Muscle layer of colon (tissue), 2 donors: Measurements from ENCODE around the gene MACROD2.
"Not testable (repeated sequence)": the region's sequence is repeated elsewhere in the genome, so short reads cannot be mapped to it uniquely, and the experiment has no call there.

ENCODE experiments used
- H3K27ac ChIP-seq: one replicate; pipeline ENCODE4 v1.7.0; 2013; ENCODE audit warnings: low read depth, mild to moderate bottlenecking, low read length, moderate library complexity
- H3K27me3 ChIP-seq, 2 donors: one replicate each; pipeline ENCODE4 v1.7.0; 2013; ENCODE audit warnings: low read length in 2 of 2, mild to moderate bottlenecking in 2 of 2; ENCODE audit not compliant: insufficient read depth in 2 of 2, control insufficient read depth in 1 of 2
- H3K36me3 ChIP-seq: one replicate; pipeline ENCODE4 v1.7.0; 2013; ENCODE audit warnings: mild to moderate bottlenecking, low read length; ENCODE audit not compliant: insufficient read depth
- H3K4me1 ChIP-seq: one replicate; pipeline ENCODE4 v1.7.0; 2013; ENCODE audit warnings: mild to moderate bottlenecking, low read length; ENCODE audit not compliant: insufficient read depth
- H3K4me3 ChIP-seq, 2 donors: one replicate each; pipeline ENCODE4 v1.7.0; 2013; ENCODE audit warnings: low read length in 2 of 2, low read depth in 1 of 2, mild to moderate bottlenecking in 1 of 2, moderate library complexity in 1 of 2
- H3K9ac ChIP-seq: one replicate; pipeline ENCODE4 v1.7.0; 2013; ENCODE audit warnings: low read length
- H3K9me3 ChIP-seq: one replicate; pipeline ENCODE4 v1.7.0; 2013; ENCODE audit warnings: mild to moderate bottlenecking, low read length
- donor health status: abdominal sarcoma.
- donor health status: Adenocarcinoma of cecum.

The MACROD2 gene

DNA sequence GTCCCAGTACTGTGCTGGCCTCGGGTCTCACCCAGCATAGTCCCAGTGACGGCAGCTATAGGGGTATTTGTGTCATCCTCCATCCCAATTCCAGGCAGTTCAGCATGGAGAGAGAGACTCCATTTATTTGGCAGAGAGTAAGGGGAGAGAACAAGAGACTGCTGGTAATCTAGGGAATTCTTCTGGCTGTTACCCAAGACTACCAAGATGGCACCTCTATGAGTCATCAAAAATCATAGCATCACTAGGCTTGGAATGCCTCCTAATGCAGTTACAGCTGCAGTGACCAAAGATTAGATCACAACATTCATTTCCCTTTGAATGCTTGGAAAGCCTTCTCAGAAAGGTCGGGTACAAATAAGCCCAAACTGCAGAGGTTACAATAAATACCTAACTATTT, 1002.5 kb downstream of the MACROD2 start:
- H3K4me3 ChIP-seq = no peak overlapping the region
- no peaks in the 10 kb centered on the region for H3K27me3 ChIP-seq
- H3K9ac ChIP-seq = no peak overlapping the region
- H3K4me1 ChIP-seq = no peaks in the 10 kb centered on the region
- H3K27ac ChIP-seq = no peak overlapping the region
- no peaks in the 10 kb centered on the region for H3K9me3 ChIP-seq
- no peaks in the 10 kb centered on the region for H3K36me3 ChIP-seq

- no peak overlapping the region for H3K27ac ChIP-seq
- no peak overlapping the region for H3K9ac ChIP-seq
- no peaks in the 10 kb centered on the region for H3K4me1 ChIP-seq
- H3K36me3 ChIP-seq = no peaks in the 10 kb centered on the region
- no peaks in the 10 kb centered on the region for H3K27me3 ChIP-seq
- H3K9me3 ChIP-seq = no peaks in the 10 kb centered on the region
- no peak overlapping the region for H3K4me3 ChIP-seq
Observed at GRCh38 chr20:15005300-15005986, 1010.1 kb downstream of the MACROD2 start.

GRCh38 chr20:15011631-15012030, 1016.3 kb downstream of the MACROD2 start:
- H3K36me3 ChIP-seq = no peaks in the 10 kb centered on the region
- H3K9ac ChIP-seq = no peak overlapping the region
- H3K4me1 ChIP-seq = no peaks in the 10 kb centered on the region
- no peak overlapping the region for H3K27ac ChIP-seq
- H3K9me3 ChIP-seq = no peaks in the 10 kb centered on the region
- H3K4me3 ChIP-seq = no peak overlapping the region
- no peaks in the 10 kb centered on the region for H3K27me3 ChIP-seq

GRCh38 chr20:15012566-15012965, 1017.2 kb downstream of the MACROD2 start:
- Histone ChIP-seq H3K27me3 (no peaks in the 10 kb centered on the region), H3K9ac (no peak overlapping the region), H3K4me1 (no peaks in the 10 kb centered on the region), H3K4me3 (no peak overlapping the region), H3K36me3 (no peaks in the 10 kb centered on the region), H3K9me3 (no peaks in the 10 kb centered on the region), H3K27ac (no peak overlapping the region)

DNA sequence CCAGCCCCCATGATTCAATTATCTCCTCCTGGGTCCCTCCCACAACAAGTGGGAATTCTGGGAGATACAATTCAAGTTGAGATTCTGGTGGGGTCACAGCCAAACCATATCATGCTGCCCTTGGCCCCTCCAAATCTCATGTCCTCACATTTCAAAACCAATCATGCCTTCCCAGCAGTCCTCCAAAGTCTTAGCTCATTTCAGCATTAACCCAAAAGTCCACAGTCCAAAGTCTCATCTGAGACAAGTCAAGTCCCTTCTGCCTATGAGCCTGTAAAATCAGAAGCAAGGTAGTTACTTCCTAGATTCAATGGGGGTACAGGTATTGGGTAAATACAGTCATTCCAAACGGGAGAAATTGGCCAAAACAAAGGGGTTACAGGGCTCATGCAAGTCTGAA, 1021.6 kb downstream of the MACROD2 start:
- H3K36me3 ChIP-seq, H3K27me3 ChIP-seq, H3K9me3 ChIP-seq, H3K27ac ChIP-seq, H3K9ac ChIP-seq, H3K4me1 ChIP-seq, H3K4me3 ChIP-seq: not testable (repeated sequence)

- Histone ChIP-seq H3K27ac (no peak overlapping the region), H3K9me3 (no peaks in the 10 kb centered on the region), H3K27me3 (no peaks in the 10 kb centered on the region), H3K4me3 (no peak overlapping the region), H3K36me3 (no peaks in the 10 kb centered on the region), H3K4me1 (no peaks in the 10 kb centered on the region), H3K9ac (no peak overlapping the region)
Observed at GRCh38 chr20:15018966-15019365, 1023.6 kb downstream of the MACROD2 start.

DNA sequence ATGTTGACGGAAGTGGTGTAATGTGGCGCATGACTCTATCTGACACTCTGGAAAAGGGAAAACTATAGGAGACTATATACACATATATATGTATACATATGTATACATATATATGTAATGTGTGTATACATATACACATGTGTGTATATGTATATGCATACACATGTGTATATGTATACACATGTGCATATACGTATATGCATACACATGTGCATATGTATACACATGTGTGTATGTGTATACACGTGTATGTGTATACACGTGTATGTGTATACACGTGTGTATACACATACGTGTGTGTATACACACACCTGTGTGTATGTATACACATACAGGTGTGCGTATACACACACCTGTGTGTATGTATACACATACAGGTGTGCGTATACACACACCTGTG, 1025.5 kb downstream of the MACROD2 start:
- no peak overlapping the region for H3K9ac ChIP-seq
- no peaks in the 10 kb centered on the region for H3K4me1 ChIP-seq
- H3K9me3 ChIP-seq = no peaks in the 10 kb centered on the region
- no peaks in the 10 kb centered on the region for H3K27me3 ChIP-seq
- H3K36me3 ChIP-seq = no peaks in the 10 kb centered on the region
- no peak overlapping the region for H3K4me3 ChIP-seq
- H3K27ac ChIP-seq = no peak overlapping the region

GRCh38 chr20:15022921-15023320, 1027.6 kb downstream of the MACROD2 start:
- H3K36me3 ChIP-seq = no peaks in the 10 kb centered on the region
- no peak overlapping the region for H3K4me3 ChIP-seq
- no peak overlapping the region for H3K27ac ChIP-seq
- no peak overlapping the region for H3K9ac ChIP-seq
- H3K27me3 ChIP-seq = no peaks in the 10 kb centered on the region
- no peaks in the 10 kb centered on the region for H3K9me3 ChIP-seq
- no peaks in the 10 kb centered on the region for H3K4me1 ChIP-seq

DNA sequence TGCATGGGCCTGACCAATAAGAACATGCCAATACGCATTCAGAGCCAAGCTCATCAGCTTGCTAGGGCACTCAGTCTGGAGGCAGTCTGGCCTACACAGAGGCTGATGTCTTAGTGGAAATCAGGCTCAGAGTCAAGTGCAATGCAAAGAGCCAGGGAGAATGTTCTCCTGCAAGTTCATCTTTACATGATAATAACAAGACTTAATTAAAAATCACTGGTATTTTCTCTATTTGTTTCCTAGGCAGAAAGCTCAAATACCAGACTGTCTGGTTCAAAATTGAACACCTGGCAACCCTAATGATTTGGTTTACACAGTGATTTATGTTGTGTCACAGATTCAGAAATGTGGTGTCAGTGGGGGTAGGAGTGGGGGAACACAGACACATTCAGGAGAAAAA, 1031.4 kb downstream of the MACROD2 start:
- Histone ChIP-seq H3K27ac (no peak overlapping the region), H3K4me3 (no peak overlapping the region), H3K4me1 (no peaks in the 10 kb centered on the region)

GRCh38 chr20:15030826-15031225, 1035.5 kb downstream of the MACROD2 start:
- H3K4me3 ChIP-seq = no peak overlapping the region
- H3K4me1 ChIP-seq = no peaks in the 10 kb centered on the region
- no peak overlapping the region for H3K27ac ChIP-seq
- H3K9me3 ChIP-seq = no peaks in the 10 kb centered on the region
- H3K27me3 ChIP-seq = no peaks in the 10 kb centered on the region
- H3K36me3 ChIP-seq = no peaks in the 10 kb centered on the region
- H3K9ac ChIP-seq = no peak overlapping the region

More for the DNA sequence above, 1031.4 kb downstream of the MACROD2 start:
- no peak overlapping the region for H3K9ac ChIP-seq
- no peaks in the 10 kb centered on the region for H3K36me3 ChIP-seq
- H3K9me3 ChIP-seq = no peaks in the 10 kb centered on the region
- no peaks in the 10 kb centered on the region for H3K27me3 ChIP-seq

GRCh38 chr20:15031546-15032351, 1036.4 kb downstream of the MACROD2 start:
- no peaks in the 10 kb centered on the region for H3K9me3 ChIP-seq
- H3K4me1 ChIP-seq = no peaks in the 10 kb centered on the region
- no peaks in the 10 kb centered on the region for H3K27me3 ChIP-seq
- H3K27ac ChIP-seq = no peak overlapping the region
- H3K36me3 ChIP-seq = no peaks in the 10 kb centered on the region
- H3K4me3 ChIP-seq = no peak overlapping the region
- H3K9ac ChIP-seq = no peak overlapping the region

DNA sequence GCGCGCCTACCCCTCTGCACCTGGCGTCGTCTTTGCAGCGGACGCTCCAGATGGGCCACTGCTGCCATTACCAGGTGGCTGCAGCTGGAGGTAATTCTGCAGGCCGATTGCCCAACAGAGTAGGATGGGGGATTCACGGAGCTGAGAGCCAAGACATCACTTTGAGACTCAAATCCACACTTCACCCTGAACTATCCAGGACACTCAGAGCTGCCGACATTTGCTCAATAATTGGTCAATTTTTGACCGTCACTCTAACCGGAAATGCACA, 1037.0 kb downstream of the MACROD2 start:
- H3K27me3 ChIP-seq = no peaks in the 10 kb centered on the region
- H3K36me3 ChIP-seq = no peaks in the 10 kb centered on the region
- H3K27ac ChIP-seq = no peak overlapping the region
- H3K9ac ChIP-seq = no peak overlapping the region
- no peak overlapping the region for H3K4me3 ChIP-seq
- no peaks in the 10 kb centered on the region for H3K9me3 ChIP-seq
- H3K4me1 ChIP-seq = no peaks in the 10 kb centered on the region
